Lower lobe of right lung (tissue), 2 donors: ENCODE data around the gene SP3. TPM values are rescaled to one million over a fixed set of nuclear protein-coding genes. Genes with fewer than 3 reads are reported as not detected.

ENCODE experiments used
- ATAC-seq, 2 donors: fragments of 200-7000 bp; cut with Tn5 transposase; one replicate each; pipeline ENCODE4 v1.9.1; 2020 to 2022; ENCODE audit warnings: mild to moderate bottlenecking in 2 of 2, moderate library complexity in 2 of 2
- DNase-seq: peaks from one replicate; pipeline ENCODE4 v3.0.0-alpha.2; 2020
- H3K27ac ChIP-seq: fragments of 200-600 bp; one replicate; pipeline ENCODE4 v1.8.0; 2022
- H3K27me3 ChIP-seq: fragments of 200-600 bp; one replicate; pipeline ENCODE4 v1.8.0; 2022; ENCODE audit warnings: low read depth
- H3K36me3 ChIP-seq: fragments of 200-600 bp; one replicate; pipeline ENCODE4 v1.8.0; 2022; ENCODE audit warnings: mild to moderate bottlenecking
- H3K4me1 ChIP-seq: fragments of 200-600 bp; one replicate; pipeline ENCODE4 v1.8.0; 2022
- H3K4me3 ChIP-seq: fragments of 200-600 bp; one replicate; pipeline ENCODE4 v1.8.0; 2022; ENCODE audit warnings: mild to moderate bottlenecking
- H3K9me3 ChIP-seq: fragments of 200-600 bp; one replicate; pipeline ENCODE4 v1.8.0; 2022
- CTCF ChIP-seq: fragments of 200-600 bp; IDR thresholded peaks from one replicate; pipeline ENCODE4 v1.8.0; 2022; ENCODE audit warnings: antibody characterized with exemption, mild to moderate bottlenecking
- intact Hi-C: fragments of 100-400 bp; cut with DNase I; formaldehyde crosslinking; loops from one replicate; pipeline ENCODE4 v1.11.0; 2022
- total RNA-seq: library from RNA; stranded (reverse); fragmentation: NEBNext Ultra II Directional; extraction: Animal tissue kit (Norgen Biotek cat#: 25700); gene quantifications from one replicate; pipeline ENCODE4 v1.2.1, GENCODE V29; 2021
- donor health status: DM: no; HTN: yes; CAD: no; lungs with severe emphysema.

The SP3 gene
- total RNA-seq, 1 donor from 2014 or later, result 77.0 TPM

- Histone ChIP-seq H3K27me3 (no peaks in the 10 kb centered on the region), H3K4me3 (peak overlapping the region; percentile 63), H3K4me1 (peaks cover 28% of the 10 kb centered on the region), H3K36me3 (no peaks in the 10 kb centered on the region), H3K9me3 (no peaks in the 10 kb centered on the region), H3K27ac (no peak overlapping the region)
- DNase-seq (no peak), ATAC-seq (no peak)
- no peak for TF ChIP-seq CTCF
- intact Hi-C loops, result no loop called here
These were observed 46.6 kb upstream of the SP3 start for GRCh38 chr2:174011796-174012195.

DNA sequence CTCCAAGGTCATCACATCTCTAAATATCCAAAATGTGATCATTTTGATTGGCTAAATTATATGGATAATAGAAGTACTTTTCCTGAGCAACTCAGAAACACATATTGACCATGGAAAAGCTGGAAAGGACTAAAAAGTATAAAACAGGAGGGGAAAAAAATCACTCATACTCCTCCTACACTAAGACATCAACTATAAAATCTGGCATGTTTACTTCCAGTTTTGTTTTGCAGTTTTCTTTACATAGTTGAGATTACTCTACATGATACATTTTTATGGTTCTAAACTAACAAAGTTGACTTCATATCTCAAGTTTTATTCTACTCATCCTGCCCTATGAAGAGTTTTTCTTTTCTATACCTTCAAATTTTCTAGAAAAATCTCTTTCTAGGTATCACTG, 46.0 kb upstream of the SP3 start:
- ATAC-seq, result no peak
- H3K4me3 ChIP-seq, result no peak overlapping the region
- intact Hi-C loops, result no loop called here
- H3K27me3 ChIP-seq, result no peaks in the 10 kb centered on the region
- no peak for DNase-seq
- H3K4me1 ChIP-seq, result peaks cover 28% of the 10 kb centered on the region
- no peaks in the 10 kb centered on the region for H3K9me3 ChIP-seq
- TF ChIP-seq CTCF, result no peak
- no peak overlapping the region for H3K27ac ChIP-seq
- no peaks in the 10 kb centered on the region for H3K36me3 ChIP-seq

DNA sequence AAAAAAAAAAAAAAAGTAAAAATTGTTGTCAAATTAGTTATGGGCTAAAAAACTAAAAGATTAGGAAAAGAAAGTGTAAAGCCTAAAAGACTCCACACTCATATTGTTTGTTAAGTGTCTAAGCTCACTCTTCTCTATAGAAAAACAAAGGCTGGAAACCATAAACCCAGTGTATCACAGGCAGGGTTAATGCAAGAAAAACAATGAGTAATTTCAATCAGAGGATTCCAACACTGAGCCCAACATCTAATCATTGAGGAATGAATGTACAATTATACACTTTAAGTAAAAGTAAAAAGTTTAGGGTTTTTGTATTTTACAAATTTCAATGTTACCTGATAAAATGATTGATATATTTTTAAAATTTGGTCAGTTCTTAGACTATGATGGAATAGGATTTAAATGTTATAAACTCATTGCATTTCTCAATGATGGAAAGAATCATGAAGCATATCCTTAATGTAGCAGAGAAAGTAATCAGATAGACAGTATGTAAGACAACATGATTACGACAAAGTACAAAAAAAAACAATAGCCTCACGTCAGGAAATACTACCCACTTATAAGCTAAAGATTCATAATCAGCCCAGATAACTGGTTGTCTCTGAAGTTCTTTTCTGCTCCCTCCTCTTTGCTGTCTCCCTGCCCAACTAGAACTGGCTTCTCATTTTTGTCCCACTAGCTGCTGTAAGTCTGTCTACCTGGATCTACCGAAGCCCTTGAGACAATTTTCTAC, 44.5 kb upstream of the SP3 start:
- H3K9me3 ChIP-seq, result no peaks in the 10 kb centered on the region
- no peak for TF ChIP-seq CTCF
- no peak overlapping the region for H3K4me3 ChIP-seq
- H3K27ac ChIP-seq, result no peak overlapping the region
- ATAC-seq (no peak), DNase-seq (no peak)
- peaks cover 28% of the 10 kb centered on the region for H3K4me1 ChIP-seq
- no peaks in the 10 kb centered on the region for H3K36me3 ChIP-seq
- intact Hi-C loops, result no loop called here
- no peaks in the 10 kb centered on the region for H3K27me3 ChIP-seq

GRCh38 chr2:174008720-174009119, 43.5 kb upstream of the SP3 start:
- no peak for TF ChIP-seq CTCF
- intact Hi-C loops, result no loop called here
- no peak for DNase-seq
- Histone ChIP-seq H3K27me3 (no peaks in the 10 kb centered on the region), H3K27ac (no peak overlapping the region), H3K9me3 (no peaks in the 10 kb centered on the region), H3K36me3 (no peaks in the 10 kb centered on the region), H3K4me1 (peaks cover 21% of the 10 kb centered on the region), H3K4me3 (no peak overlapping the region)
- ATAC-seq, result no peak

DNA sequence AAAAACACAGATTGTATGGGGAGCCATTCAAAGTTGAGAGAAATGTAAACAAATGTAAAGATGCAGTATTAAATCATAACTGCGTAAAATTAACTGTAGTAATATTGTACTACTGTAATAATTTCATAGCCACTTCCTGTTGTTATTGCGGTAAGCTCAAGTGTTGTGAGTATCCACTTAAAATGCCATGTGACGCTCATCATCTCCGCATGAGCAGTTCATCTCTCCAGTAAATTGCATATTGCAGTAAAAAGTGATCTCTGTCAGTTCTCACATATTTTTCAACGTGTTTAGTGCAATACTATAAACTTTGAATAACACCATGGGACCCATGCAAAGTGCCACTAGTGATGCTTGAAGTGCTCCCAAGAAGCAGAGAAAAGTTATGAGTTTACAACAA, 41.8 kb upstream of the SP3 start:
- ATAC-seq (no peak), DNase-seq (no peak)

More for the DNA sequence above, 41.8 kb upstream of the SP3 start:
- Histone ChIP-seq H3K27ac (no peak overlapping the region), H3K4me3 (no peak overlapping the region), H3K4me1 (peaks cover 7% of the 10 kb centered on the region), H3K27me3 (no peaks in the 10 kb centered on the region), H3K9me3 (no peaks in the 10 kb centered on the region), H3K36me3 (no peaks in the 10 kb centered on the region)
- intact Hi-C loops, result no loop called here
- no peak for TF ChIP-seq CTCF
